H1 (cell line): Measurements from ENCODE around the gene CASZ1.

Experiments
- CREB1 ChIP-seq: IDR thresholded peaks from 2 replicates; pipeline ENCODE4 v1.6.1; 2012; ENCODE audit warnings: inconsistent platforms
- CTCF ChIP-seq, 3 experiments: IDR thresholded peaks; 1 replicate in 2 of 3; 2 replicates in 1 of 3; pipeline versions ENCODE4 v1.5.1 to v1.6.1; 2011; ENCODE audit warnings: low read length in 3 of 3, mild to moderate bottlenecking in 3 of 3, inconsistent platforms in 2 of 3, low read depth in 1 of 3, moderate library complexity in 1 of 3; ENCODE audit not compliant: insufficient read depth in 1 of 3; ENCODE audit errors: control extremely low read depth in 1 of 3
- EGR1 ChIP-seq: IDR thresholded peaks from 2 replicates; pipeline ENCODE4 v1.6.1; 2011; ENCODE audit warnings: low read depth, low read length, borderline replicate concordance
- GTF2F1 ChIP-seq: IDR thresholded peaks from 2 replicates; pipeline ENCODE4 v1.6.1; 2012; ENCODE audit warnings: low read depth, low read length, improper control_type of control experiment, borderline replicate concordance
- POLR2A ChIP-seq, 2 experiments: IDR thresholded peaks; 1 replicate in 1 of 2; 2 replicates in 1 of 2; pipeline ENCODE4 v1.6.1; 2011; ENCODE audit warnings: low read depth in 2 of 2, low read length in 2 of 2, mild to moderate bottlenecking in 2 of 2; ENCODE audit errors: control extremely low read depth in 1 of 2
- POLR2AphosphoS5 ChIP-seq: IDR thresholded peaks from 2 replicates; pipeline ENCODE4 v1.6.1; 2011; ENCODE audit warnings: low read depth, low read length
- RAD21 ChIP-seq, 2 experiments: IDR thresholded peaks in 1 of 2; conservative IDR thresholded peaks in 1 of 2; 2 replicates each; pipeline ENCODE4 v1.6.1; 2011; ENCODE audit warnings: low read depth in 2 of 2, low read length in 2 of 2, improper control_type of control experiment in 1 of 2, inconsistent platforms in 1 of 2, mild to moderate bottlenecking in 1 of 2, moderate library complexity in 1 of 2
- TAF1 ChIP-seq: IDR thresholded peaks from 2 replicates; pipeline ENCODE4 v1.6.1; 2011; ENCODE audit warnings: mild to moderate bottlenecking, low read depth, low read length

GRCh38 chr1:10707208-10707607 is 89.2 kb downstream of the CASZ1 start:
- no peak for TF ChIP-seq TAF1
- TF ChIP-seq EGR1: no peak
- TF ChIP-seq RAD21 (IDR thresholded peaks at IDR 0.05 in 1 of 2, conservative IDR thresholded peaks at IDR 0.05 in 1 of 2; ENCODE audit: low read depth in 2 of 2, low read length in 2 of 2): no peak
- no peak for TF ChIP-seq CREB1
- TF ChIP-seq CTCF (IDR thresholded peaks at IDR 0.05; ENCODE audit: control extremely low read depth in 1 of 3, insufficient read depth in 1 of 3, low read depth in 1 of 3, low read length in 3 of 3): no peak
- TF ChIP-seq POLR2A (IDR thresholded peaks at IDR 0.05; ENCODE audit: control extremely low read depth in 1 of 2, low read depth in 2 of 2, low read length in 2 of 2): no peak
- no peak for TF ChIP-seq GTF2F1
- no peak for TF ChIP-seq POLR2AphosphoS5
